Measurements from ENCODE around the gene PHETA1. TPM values are rescaled to one million over a fixed set of nuclear protein-coding genes. Genes with fewer than 3 reads are reported as not detected.

The PHETA1 gene
- total and polyA plus RNA-seq, 2 of the 13 experiments (the other 11 are each of a cell fraction or from before 2014, with no cell fraction given), result 11.3 to 20.8 TPM

DNA sequence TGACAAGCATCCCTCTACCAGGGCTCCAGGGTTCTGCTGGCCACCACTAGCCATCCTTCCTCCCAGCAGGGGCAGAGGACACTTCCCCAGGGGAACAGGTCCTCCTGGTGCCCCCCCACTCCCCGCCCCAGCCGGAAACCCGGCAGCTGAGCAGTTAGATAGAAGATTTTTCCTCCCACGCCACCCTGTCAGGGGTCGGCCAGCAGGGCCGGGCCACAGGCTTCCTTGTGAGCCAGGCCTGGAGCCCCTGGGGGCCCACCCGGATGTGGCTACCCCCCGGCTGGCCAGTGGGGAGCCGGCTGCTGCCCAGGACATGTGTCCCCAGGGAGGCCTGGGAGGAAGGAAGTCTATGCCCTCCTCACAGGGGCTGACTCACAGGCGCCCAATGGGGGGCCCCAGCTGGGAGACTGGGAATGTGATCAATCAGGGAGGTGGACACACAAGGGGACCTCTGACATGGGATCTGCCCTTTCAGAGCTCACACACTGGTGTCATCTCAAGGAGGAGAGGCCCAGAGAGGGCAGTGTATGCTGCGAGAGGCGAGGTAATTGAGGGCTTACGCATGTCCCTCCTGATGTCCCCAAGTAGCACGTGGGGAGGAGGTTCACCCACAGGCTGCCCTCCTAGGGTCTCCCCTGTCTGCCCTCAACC is 41.0 kb upstream of the PHETA1 start:
- ATAC-seq (no peak), DNase-seq (ENCODE audit: low spot score) (no peak), FAIRE-seq (no peak)
- Histone ChIP-seq H4K20me1 (ENCODE audit: insufficient read depth, low read length) (peaks cover 40% of the 10 kb centered on the region), H3K9ac (ENCODE audit: insufficient read depth, low read depth, low read length) (no peak overlapping the region), H3K4me1 (ENCODE audit: insufficient read depth, low read length) (peaks cover 25% of the 10 kb centered on the region), H3K9me3 (ENCODE audit: low read length) (no peaks in the 10 kb centered on the region), H2AFZ (ENCODE audit: low read length) (no peak overlapping the region), H3K27me3 (ENCODE audit: control insufficient read depth in 1 of 2, insufficient read depth in 2 of 2, low read length in 2 of 2) (no peaks in the 10 kb centered on the region; a peak in 1 of 5 replicates), H3K36me3 (replicated peaks in 1 of 2; ENCODE audit: control insufficient read depth in 1 of 2, insufficient read depth in 2 of 2, low read length in 2 of 2) (peaks cover 0 to 9% of the 10 kb centered on the region in 2 experiments; a peak in 2 of 5 replicates), H3K4me3 (replicated peaks in 1 of 3; ENCODE audit: insufficient read depth in 1 of 3, low read depth in 2 of 3, low read length in 3 of 3) (no peak overlapping the region), H3K4me2 (ENCODE audit: low read depth, low read length) (no peak overlapping the region), H3K27ac (ENCODE audit: extremely low read length, insufficient read depth, low read length) (no peak overlapping the region), H3K79me2 (ENCODE audit: insufficient read depth, low read length) (peaks cover 39% of the 10 kb centered on the region)
- in situ Hi-C loops (cut with HindIII; ENCODE audit: extremely low pct_ligation_motif_present, low pct_unique_long_range_greater_than_20kb) (no loop called here), intact Hi-C loops (cut with micrococcal nuclease; ENCODE audit: unreplicated experiment) (no loop called here)
- TF ChIP-seq MATR3 (CRISPR knock-in tag; IDR thresholded peaks at IDR 0.05), result no peak
- peak; percentile 37; the same call in 1 of the 2 replicates for TF ChIP-seq RBFOX2 (IDR thresholded peaks at IDR 0.05; ENCODE audit: low read depth, low read length)
- no TSS peak for BruUV-seq (replicated peaks)
- ChIA-PET CTCF (ENCODE audit: low intra/inter-chr PET ratio, low total read pairs) (no interaction called here), POLR2A (no interaction called here)
- WGBS (ENCODE audit: low lambda C conversion rate), result 92% methylated on average over 10 of the region's 14 CpGs

DNA sequence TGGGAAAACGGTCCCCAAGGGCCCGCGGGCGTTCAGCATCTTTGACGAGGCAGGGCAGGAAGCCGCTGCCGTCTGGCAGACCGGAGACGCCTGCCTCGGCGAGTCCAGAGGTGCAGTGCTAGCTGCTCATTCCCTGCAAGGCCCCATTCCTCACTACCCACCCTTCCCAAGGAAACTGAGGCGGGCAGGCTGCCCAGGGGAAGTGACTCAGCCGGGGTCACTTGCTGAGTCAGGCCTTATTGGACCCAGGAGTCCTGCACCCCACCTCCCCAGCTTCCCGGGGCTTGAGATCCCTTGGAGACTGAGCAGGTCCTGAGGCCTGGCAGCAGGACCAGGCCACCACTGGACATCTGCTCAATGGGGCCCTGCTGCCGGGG is 40.5 kb upstream of the PHETA1 start:
- Histone ChIP-seq H3K79me2 (ENCODE audit: insufficient read depth, low read length) (peaks cover 34% of the 10 kb centered on the region), H3K27ac (ENCODE audit: extremely low read length, insufficient read depth, low read length) (no peak overlapping the region), H4K20me1 (ENCODE audit: insufficient read depth, low read length) (peaks cover 35% of the 10 kb centered on the region), H3K4me2 (ENCODE audit: low read depth, low read length) (no peak overlapping the region), H3K36me3 (replicated peaks in 1 of 2; ENCODE audit: control insufficient read depth in 1 of 2, insufficient read depth in 2 of 2, low read length in 2 of 2) (peaks cover 0 to 9% of the 10 kb centered on the region in 2 experiments; a peak in 2 of 5 replicates), H3K4me1 (ENCODE audit: insufficient read depth, low read length) (peaks cover 29% of the 10 kb centered on the region), H3K9me3 (ENCODE audit: low read length) (no peaks in the 10 kb centered on the region), H3K27me3 (ENCODE audit: control insufficient read depth in 1 of 2, insufficient read depth in 2 of 2, low read length in 2 of 2) (no peaks in the 10 kb centered on the region; a peak in 1 of 5 replicates), H2AFZ (ENCODE audit: low read length) (no peak overlapping the region), H3K9ac (ENCODE audit: insufficient read depth, low read depth, low read length) (no peak overlapping the region), H3K4me3 (replicated peaks in 1 of 3; ENCODE audit: insufficient read depth in 1 of 3, low read depth in 2 of 3, low read length in 3 of 3) (no peak overlapping the region)
- DNase-seq (ENCODE audit: low spot score) (no peak), ATAC-seq (no peak), FAIRE-seq (no peak)
- CTCF ChIA-PET (ENCODE audit: low intra/inter-chr PET ratio, low total read pairs), result no interaction called here
- POLR2A ChIA-PET, result no interaction called here
- WGBS (ENCODE audit: low lambda C conversion rate), result 96% methylated on average over 9 of the region's 15 CpGs
- intact Hi-C loops (cut with micrococcal nuclease; ENCODE audit: unreplicated experiment) (no loop called here), in situ Hi-C loops (cut with HindIII; ENCODE audit: extremely low pct_ligation_motif_present, low pct_unique_long_range_greater_than_20kb) (no loop called here)
- TF ChIP-seq ZSCAN30 (CRISPR knock-in tag; IDR thresholded peaks at IDR 0.05) (no peak), MAFK (conservative IDR thresholded peaks at IDR 0.05 in 1 of 2, IDR thresholded peaks at IDR 0.05 in 1 of 2; ENCODE audit: low read length in 2 of 2) (peak in 1 of 2 experiments; percentile 18; a peak in 1 of 4 replicates)
- BruUV-seq (replicated peaks), result no TSS peak
